ENCODE measurements around the gene LAD1. TPM values are rescaled to one million over a fixed set of nuclear protein-coding genes. Genes with fewer than 3 reads are reported as not detected.
A peak's percentile ranks its signal among the peaks of the same experiment; 100 is the strongest.

Gene LAD1
- total and polyA plus RNA-seq, 10 donors = 0.64 to 4.0 (median 1.8) TPM; not detected in 3

DNA sequence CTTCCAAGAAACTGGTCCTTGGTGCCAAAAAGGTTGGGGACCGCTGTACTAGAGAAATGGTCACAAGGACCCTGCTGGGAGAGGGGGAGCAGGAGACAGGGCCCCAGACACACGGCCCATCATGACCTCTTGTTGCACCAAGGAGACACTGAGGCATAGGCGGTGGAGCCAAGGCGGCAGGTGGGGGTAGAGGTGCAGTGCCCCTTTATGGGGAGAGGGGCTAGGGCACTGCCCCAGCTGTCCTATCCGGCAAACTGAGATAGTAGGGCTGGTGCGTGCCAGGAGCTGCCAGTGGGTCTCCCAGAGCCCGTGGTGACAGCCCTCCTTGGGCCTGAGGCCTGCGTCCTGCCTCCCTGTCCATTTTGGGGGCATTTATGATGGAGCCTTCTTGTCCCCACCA, 41.9 kb downstream of the LAD1 start:
- Histone ChIP-seq H3K27ac (no peak overlapping the region), H3K4me3 (no peak overlapping the region), H3K9me3 (no peaks in the 10 kb centered on the region), H3K27me3 (replicated peaks in 1 of 7) (peaks cover 0 to 46% (median 0%) of the 10 kb centered on the region in 7 donors), H3K4me1 (no peaks in the 10 kb centered on the region), H3K36me3 (no peaks in the 10 kb centered on the region)
- TF ChIP-seq POLR2AphosphoS5 (IDR thresholded peaks at IDR 0.05) (no peak), POLR2A (IDR thresholded peaks at IDR 0.05) (no peak)
- TF ChIP-seq, protein P1, sequence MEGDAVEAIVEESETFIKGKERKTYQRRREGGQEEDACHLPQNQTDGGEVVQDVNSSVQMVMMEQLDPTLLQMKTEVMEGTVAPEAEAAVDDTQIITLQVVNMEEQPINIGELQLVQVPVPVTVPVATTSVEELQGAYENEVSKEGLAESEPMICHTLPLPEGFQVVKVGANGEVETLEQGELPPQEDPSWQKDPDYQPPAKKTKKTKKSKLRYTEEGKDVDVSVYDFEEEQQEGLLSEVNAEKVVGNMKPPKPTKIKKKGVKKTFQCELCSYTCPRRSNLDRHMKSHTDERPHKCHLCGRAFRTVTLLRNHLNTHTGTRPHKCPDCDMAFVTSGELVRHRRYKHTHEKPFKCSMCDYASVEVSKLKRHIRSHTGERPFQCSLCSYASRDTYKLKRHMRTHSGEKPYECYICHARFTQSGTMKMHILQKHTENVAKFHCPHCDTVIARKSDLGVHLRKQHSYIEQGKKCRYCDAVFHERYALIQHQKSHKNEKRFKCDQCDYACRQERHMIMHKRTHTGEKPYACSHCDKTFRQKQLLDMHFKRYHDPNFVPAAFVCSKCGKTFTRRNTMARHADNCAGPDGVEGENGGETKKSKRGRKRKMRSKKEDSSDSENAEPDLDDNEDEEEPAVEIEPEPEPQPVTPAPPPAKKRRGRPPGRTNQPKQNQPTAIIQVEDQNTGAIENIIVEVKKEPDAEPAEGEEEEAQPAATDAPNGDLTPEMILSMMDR (IDR thresholded peaks at IDR 0.05 in 8 of 11, conservative IDR thresholded peaks at IDR 0.05 in 3 of 11) = no peak
- intact Hi-C loops (cut with DNase I; ENCODE audit: low total_unique reads) = no loop called here
- peak; percentile 58 for DNase-seq
- 82 to 96% (median 94%) methylated on average over 8 of the region's 8 CpGs for WGBS, 5 donors

DNA sequence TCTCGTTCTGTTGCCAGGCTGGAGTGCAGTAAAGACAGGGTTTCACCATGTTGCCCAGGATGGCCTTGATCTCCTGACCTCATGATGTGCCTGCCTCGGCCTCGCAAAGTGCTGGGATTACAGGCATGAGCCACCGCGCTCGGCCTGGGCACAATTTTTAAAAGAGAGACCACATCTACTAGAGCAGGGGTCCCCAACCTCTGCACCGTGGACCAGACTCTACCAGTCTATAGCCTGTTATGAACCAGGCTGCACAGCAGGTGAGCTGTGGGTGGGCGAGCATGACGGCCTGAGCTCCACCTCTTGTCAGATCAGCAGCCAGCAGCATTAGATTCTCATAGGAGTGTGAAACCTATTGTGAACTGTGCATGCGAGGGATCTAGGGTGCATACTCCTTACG, 42.4 kb downstream of the LAD1 start:
- no peaks in the 10 kb centered on the region for H3K4me1 ChIP-seq
- 73 to 92% (median 83%) methylated on average over 9 to 11 of the region's 11 CpGs for whole genome bisulfite sequencing, 5 donors
- no peak overlapping the region for H3K27ac ChIP-seq
- TF ChIP-seq POLR2A (IDR thresholded peaks at IDR 0.05) (no peak), POLR2AphosphoS5 (IDR thresholded peaks at IDR 0.05) (no peak)
- TF ChIP-seq, protein P1 (IDR thresholded peaks at IDR 0.05 in 8 of 11, conservative IDR thresholded peaks at IDR 0.05 in 3 of 11) = no peak
- peak; percentile 54 for DNase-seq
- peaks cover 0 to 41% (median 0%) of the 10 kb centered on the region in 7 donors for H3K27me3 ChIP-seq (replicated peaks in 1 of 7)
- H3K4me3 ChIP-seq = no peak overlapping the region
- H3K9me3 ChIP-seq = no peaks in the 10 kb centered on the region
- intact Hi-C loops (cut with DNase I; ENCODE audit: low total_unique reads) = no loop called here
- no peaks in the 10 kb centered on the region for H3K36me3 ChIP-seq

DNA sequence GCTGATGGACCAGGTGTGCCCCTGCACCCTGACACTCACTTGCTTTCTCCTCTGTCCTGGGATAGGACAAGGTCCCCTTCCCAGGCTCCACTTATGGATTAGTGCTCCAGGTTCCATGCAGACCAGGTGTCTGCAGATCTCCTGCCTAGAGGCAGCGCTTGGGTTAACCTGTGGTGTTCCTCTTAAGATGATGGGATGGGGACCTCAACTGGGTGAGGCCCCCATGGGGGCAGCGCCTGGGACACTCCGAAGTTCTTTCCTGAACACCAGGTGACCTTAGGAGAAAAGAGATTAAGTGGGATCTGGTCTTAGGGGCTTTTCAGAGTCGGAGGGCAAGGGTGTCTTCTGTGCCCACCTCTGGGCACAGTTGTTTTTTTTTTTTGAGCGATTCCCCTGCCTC, 42.9 kb downstream of the LAD1 start:
- no peak overlapping the region for H3K27ac ChIP-seq
- H3K4me1 ChIP-seq = no peaks in the 10 kb centered on the region
- no peak overlapping the region for H3K4me3 ChIP-seq
- DNase-seq = peak; percentile 44
- H3K27me3 ChIP-seq (replicated peaks in 1 of 7) = peaks cover 0 to 36% (median 0%) of the 10 kb centered on the region in 7 donors
- TF ChIP-seq POLR2AphosphoS5 (IDR thresholded peaks at IDR 0.05) (no peak), POLR2A (IDR thresholded peaks at IDR 0.05) (no peak)
- TF ChIP-seq, protein P1 (IDR thresholded peaks at IDR 0.05 in 8 of 11, conservative IDR thresholded peaks at IDR 0.05 in 3 of 11) = no peak
- H3K36me3 ChIP-seq = no peaks in the 10 kb centered on the region
- intact Hi-C loops (cut with DNase I; ENCODE audit: low total_unique reads) = no loop called here
- WGBS, 5 donors = 85 to 95% (median 90%) methylated on average over 5 of the region's 5 CpGs
- no peaks in the 10 kb centered on the region for H3K9me3 ChIP-seq

DNA sequence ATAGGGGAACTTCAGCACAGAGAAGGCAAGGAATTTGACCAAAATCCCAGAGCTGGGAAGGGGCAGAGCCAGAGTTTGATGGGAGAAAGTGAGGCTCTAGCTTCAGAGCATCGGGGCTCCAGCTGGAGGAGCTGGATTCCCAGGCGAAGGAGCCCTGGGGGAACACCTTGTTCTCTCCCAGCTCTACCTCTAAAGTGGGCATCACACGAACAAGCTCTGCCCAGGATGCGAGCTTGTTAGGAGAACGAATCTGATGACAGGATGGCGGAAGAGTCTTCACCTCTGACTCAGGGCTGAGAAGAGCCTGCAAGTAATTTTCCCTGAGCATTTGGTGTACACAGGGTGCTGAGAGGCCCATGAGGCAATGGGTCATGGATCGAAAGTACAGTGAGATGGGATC, 43.7 kb downstream of the LAD1 start:
- Histone ChIP-seq H3K27ac (no peak overlapping the region), H3K36me3 (no peaks in the 10 kb centered on the region), H3K4me3 (no peak overlapping the region), H3K9me3 (no peaks in the 10 kb centered on the region), H3K27me3 (replicated peaks in 1 of 7) (peaks cover 0 to 37% (median 0%) of the 10 kb centered on the region in 7 donors), H3K4me1 (no peaks in the 10 kb centered on the region)
- DNase-seq = peak; percentile 25
- WGBS, 5 donors = 76 to 92% (median 84%) methylated on average over 6 to 7 of the region's 7 CpGs
- TF ChIP-seq POLR2A (IDR thresholded peaks at IDR 0.05) = no peak
- no peak for TF ChIP-seq POLR2AphosphoS5 (IDR thresholded peaks at IDR 0.05)
- TF ChIP-seq, protein P1 (IDR thresholded peaks at IDR 0.05 in 8 of 11, conservative IDR thresholded peaks at IDR 0.05 in 3 of 11) = no peak
- intact Hi-C loops (cut with DNase I; ENCODE audit: low total_unique reads) = no loop called here
